A673 (cell line): ENCODE results near the gene CTSS.

Experiments used
- EZH2 ChIP-seq: fragments of 200-600 bp; sonication (generic); IDR thresholded peaks from 2 replicates; pipeline ENCODE4 v1.6.1; 2017; ENCODE audit warnings: borderline replicate concordance, low read depth, mild to moderate bottlenecking, mixed read lengths, antibody characterized with exemption, low read length; ENCODE audit not compliant: poor library complexity, severe bottlenecking
- TF ChIP-seq, protein P1 (sequence below): fragments of 300-800, 200-600 bp; sonication (generic); conservative IDR thresholded peaks from 2 replicates; pipeline ENCODE4 v1.5.1; 2017; ENCODE audit warnings: low read depth, mild to moderate bottlenecking, antibody characterized with exemption, low read length, moderate library complexity, mixed read lengths

DNA sequence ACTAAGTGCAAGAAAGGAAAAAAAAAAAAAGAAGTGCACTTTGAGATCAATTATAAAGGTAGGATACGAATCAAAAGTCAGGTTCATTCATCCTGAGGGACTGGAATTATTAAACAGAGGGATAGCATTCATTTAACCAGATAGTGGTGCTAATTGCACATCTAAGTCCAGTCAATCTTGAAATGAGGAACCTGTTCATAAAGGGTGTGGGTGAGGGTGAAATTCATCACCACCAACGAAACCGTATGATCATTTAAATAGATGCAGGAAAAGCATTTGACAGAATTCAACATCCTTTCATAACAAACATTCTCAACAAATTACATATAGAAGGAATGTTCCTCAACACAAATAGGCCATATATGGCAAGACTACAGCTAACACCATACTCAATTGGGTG lies 5.6 kb downstream of the CTSS start:
- TF ChIP-seq, protein P1, sequence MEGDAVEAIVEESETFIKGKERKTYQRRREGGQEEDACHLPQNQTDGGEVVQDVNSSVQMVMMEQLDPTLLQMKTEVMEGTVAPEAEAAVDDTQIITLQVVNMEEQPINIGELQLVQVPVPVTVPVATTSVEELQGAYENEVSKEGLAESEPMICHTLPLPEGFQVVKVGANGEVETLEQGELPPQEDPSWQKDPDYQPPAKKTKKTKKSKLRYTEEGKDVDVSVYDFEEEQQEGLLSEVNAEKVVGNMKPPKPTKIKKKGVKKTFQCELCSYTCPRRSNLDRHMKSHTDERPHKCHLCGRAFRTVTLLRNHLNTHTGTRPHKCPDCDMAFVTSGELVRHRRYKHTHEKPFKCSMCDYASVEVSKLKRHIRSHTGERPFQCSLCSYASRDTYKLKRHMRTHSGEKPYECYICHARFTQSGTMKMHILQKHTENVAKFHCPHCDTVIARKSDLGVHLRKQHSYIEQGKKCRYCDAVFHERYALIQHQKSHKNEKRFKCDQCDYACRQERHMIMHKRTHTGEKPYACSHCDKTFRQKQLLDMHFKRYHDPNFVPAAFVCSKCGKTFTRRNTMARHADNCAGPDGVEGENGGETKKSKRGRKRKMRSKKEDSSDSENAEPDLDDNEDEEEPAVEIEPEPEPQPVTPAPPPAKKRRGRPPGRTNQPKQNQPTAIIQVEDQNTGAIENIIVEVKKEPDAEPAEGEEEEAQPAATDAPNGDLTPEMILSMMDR = no peak
- TF ChIP-seq EZH2 = no peak
